HL-60 (cell line): ENCODE results near the gene ADAMTSL5.

Source experiments
- DNase-seq, 2 experiments: peaks; one replicate each; pipeline ENCODE4 v3.0.0-alpha.2; 2010 to 2020; ENCODE audit warnings: low read depth in 1 of 2, low spot score in 1 of 2
- H3K27ac ChIP-seq: fragments of 250-450 bp; sonication (Bioruptor Pico); replicated peaks from 2 replicates; pipeline ENCODE4 v1.5.1; 2020; ENCODE audit warnings: mild to moderate bottlenecking, moderate library complexity
- H3K27me3 ChIP-seq: fragments of 250-450 bp; sonication (Bioruptor Pico); 2 replicates; pipeline ENCODE4 v1.5.1; 2021; ENCODE audit warnings: mild to moderate bottlenecking, moderate library complexity; ENCODE audit not compliant: insufficient read depth, poor library complexity, severe bottlenecking
- H3K4me3 ChIP-seq: replicated peaks from 2 replicates; pipeline ENCODE4 v1.5.1; 2011; ENCODE audit warnings: mild to moderate bottlenecking, control low read depth, low read length; ENCODE audit not compliant: insufficient read depth
- CTCF ChIP-seq: IDR thresholded peaks from one replicate; pipeline ENCODE4 v1.5.1; 2011; ENCODE audit warnings: low read length, control low read depth, inconsistent platforms; ENCODE audit not compliant: insufficient read depth
- GABPA ChIP-seq: IDR thresholded peaks from 2 replicates; pipeline ENCODE4 v1.6.1; 2012; ENCODE audit warnings: low read depth
- POLR2AphosphoS5 ChIP-seq: IDR thresholded peaks from 2 replicates; pipeline ENCODE4 v1.6.1; 2012; ENCODE audit warnings: low read depth
- SPI1 ChIP-seq: IDR thresholded peaks from 2 replicates; pipeline ENCODE4 v1.6.1; 2012; ENCODE audit warnings: low read depth, mild to moderate bottlenecking, borderline replicate concordance
- TF ChIP-seq, protein P1 (sequence below): IDR thresholded peaks from 2 replicates; pipeline ENCODE4 v1.6.1; 2012; ENCODE audit warnings: low read depth; ENCODE audit not compliant: insufficient replicate concordance

ADAMTSL5 gene

GRCh38 chr19:1558552-1558951 is 45.7 kb upstream of the ADAMTSL5 start:
- DNase-seq: no peak
- no peak overlapping the region for H3K27ac ChIP-seq
- TF ChIP-seq GABPA (no peak), SPI1 (no peak), CTCF (no peak), POLR2AphosphoS5 (no peak)
- TF ChIP-seq, protein P1, sequence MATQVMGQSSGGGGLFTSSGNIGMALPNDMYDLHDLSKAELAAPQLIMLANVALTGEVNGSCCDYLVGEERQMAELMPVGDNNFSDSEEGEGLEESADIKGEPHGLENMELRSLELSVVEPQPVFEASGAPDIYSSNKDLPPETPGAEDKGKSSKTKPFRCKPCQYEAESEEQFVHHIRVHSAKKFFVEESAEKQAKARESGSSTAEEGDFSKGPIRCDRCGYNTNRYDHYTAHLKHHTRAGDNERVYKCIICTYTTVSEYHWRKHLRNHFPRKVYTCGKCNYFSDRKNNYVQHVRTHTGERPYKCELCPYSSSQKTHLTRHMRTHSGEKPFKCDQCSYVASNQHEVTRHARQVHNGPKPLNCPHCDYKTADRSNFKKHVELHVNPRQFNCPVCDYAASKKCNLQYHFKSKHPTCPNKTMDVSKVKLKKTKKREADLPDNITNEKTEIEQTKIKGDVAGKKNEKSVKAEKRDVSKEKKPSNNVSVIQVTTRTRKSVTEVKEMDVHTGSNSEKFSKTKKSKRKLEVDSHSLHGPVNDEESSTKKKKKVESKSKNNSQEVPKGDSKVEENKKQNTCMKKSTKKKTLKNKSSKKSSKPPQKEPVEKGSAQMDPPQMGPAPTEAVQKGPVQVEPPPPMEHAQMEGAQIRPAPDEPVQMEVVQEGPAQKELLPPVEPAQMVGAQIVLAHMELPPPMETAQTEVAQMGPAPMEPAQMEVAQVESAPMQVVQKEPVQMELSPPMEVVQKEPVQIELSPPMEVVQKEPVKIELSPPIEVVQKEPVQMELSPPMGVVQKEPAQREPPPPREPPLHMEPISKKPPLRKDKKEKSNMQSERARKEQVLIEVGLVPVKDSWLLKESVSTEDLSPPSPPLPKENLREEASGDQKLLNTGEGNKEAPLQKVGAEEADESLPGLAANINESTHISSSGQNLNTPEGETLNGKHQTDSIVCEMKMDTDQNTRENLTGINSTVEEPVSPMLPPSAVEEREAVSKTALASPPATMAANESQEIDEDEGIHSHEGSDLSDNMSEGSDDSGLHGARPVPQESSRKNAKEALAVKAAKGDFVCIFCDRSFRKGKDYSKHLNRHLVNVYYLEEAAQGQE: no peak
- H3K4me3 ChIP-seq: no peak overlapping the region
- no peaks in the 10 kb centered on the region for H3K27me3 ChIP-seq

- Histone ChIP-seq H3K27me3 (no peaks in the 10 kb centered on the region), H3K4me3 (no peak overlapping the region), H3K27ac (no peak overlapping the region)
- DNase-seq: no peak
- TF ChIP-seq, protein P1: no peak
- TF ChIP-seq POLR2AphosphoS5 (no peak), GABPA (no peak)
Observed at GRCh38 chr19:1556390-1557070, 43.7 kb upstream of the ADAMTSL5 start.

DNA sequence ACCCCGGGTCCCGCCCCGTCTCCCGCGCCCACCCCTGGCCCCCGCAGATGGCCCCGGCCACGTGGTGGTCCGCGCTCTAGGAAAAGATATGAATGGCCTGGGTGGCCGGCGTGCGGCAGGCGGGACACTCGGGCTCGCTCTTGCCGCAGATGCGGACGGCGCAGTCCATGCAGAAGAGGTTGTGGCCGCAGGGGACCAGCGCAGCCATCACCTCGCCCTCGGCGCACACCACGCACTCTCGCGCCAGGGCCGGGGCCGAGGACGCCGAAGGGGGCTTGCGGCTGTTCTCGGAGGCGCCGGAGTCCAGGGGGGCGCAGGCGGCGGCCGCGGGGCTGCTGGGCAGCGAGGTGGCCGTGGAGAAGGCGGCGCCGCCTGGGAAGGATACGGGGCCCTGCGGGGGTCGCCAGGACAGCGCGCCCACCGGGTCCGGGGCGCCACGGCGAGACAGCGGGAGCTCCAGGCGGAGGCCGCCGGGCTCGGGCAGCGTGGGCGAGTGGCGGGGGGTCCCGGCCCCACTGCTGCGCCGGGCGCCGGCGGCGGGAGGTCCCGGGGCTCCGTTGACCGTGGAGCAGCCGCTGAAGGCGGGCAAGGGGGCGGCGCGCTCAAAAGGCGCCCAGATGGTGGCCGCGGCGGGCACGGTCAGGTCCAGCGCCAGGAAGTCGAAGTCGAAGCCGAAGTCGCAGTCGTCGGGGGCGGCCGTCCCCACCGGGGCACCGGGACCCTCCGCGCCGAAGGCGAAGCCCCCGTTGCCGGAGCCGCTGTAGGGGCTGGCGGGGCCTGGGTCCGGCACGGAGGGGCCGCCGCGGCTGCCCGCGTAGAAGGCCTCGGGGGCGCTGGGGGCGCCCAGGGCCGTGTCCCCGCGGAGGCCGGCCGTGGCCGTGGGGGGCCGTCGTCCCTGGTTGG is 42.9 kb upstream of the ADAMTSL5 start:
- no peak for TF ChIP-seq POLR2AphosphoS5
- no peak for TF ChIP-seq CTCF
- no peak for TF ChIP-seq GABPA
- no peak for TF ChIP-seq SPI1
- TF ChIP-seq, protein P1: no peak
- Histone ChIP-seq H3K27ac (no peak overlapping the region), H3K27me3 (no peaks in the 10 kb centered on the region), H3K4me3 (no peak overlapping the region)
- DNase-seq: no peak
